ENCODE measurements around the gene TMEM235.
A peak's percentile ranks its signal among the peaks of the same experiment; 100 is the strongest.

The TMEM235 gene

GRCh38 chr17:78284146-78284545 is 52.7 kb downstream of the TMEM235 start:
- in situ Hi-C loops (cut with HindIII; ENCODE audit: low pct_ligation_motif_present, low pct_unique_long_range_greater_than_20kb, low sequenced_read_pairs), result no loop called here
- DNase-seq, result no peak

- in situ Hi-C loops (cut with HindIII; ENCODE audit: low pct_ligation_motif_present, low pct_unique_long_range_greater_than_20kb, low sequenced_read_pairs), result no loop called here
Measured at GRCh38 chr17:78289004-78289403, 57.6 kb downstream of the TMEM235 start.

GRCh38 chr17:78289802-78290363 is 58.5 kb downstream of the TMEM235 start:
- DNase-seq, result peak; percentile 84
- in situ Hi-C loops (cut with HindIII; ENCODE audit: low pct_ligation_motif_present, low pct_unique_long_range_greater_than_20kb, low sequenced_read_pairs), result no loop called here

More at GRCh38 chr17:78289004-78289403, 57.6 kb downstream of the TMEM235 start:
- no peak for DNase-seq

Data from ACHN (cell line).